ENCODE data around the gene UGT2B28.

- TF ChIP-seq GATA2 (IDR thresholded peaks at IDR 0.05; ENCODE audit: low read depth, low read length) = no peak
- TF ChIP-seq GATA3 (IDR thresholded peaks at IDR 0.05; ENCODE audit: low read depth, low read length) = no peak
These were observed 50.2 kb downstream of the UGT2B28 start for GRCh38 chr4:69330345-69331047.

Data from SH-SY5Y (cell line).